Breast epithelium (tissue), 3 donors: ENCODE data around the gene SCRG1.

Source experiments
- POLR2A ChIP-seq: fragments of 450-650 bp; IDR thresholded peaks from one replicate; pipeline ENCODE4 v1.6.1; 2016; ENCODE audit warnings: antibody characterized with exemption, mild to moderate bottlenecking, moderate library complexity
- POLR2AphosphoS5 ChIP-seq, 3 donors: sonication (generic); formaldehyde crosslinking; IDR thresholded peaks; one replicate each; pipeline ENCODE4 v1.6.1; 2017; ENCODE audit warnings: antibody characterized with exemption in 3 of 3

DNA sequence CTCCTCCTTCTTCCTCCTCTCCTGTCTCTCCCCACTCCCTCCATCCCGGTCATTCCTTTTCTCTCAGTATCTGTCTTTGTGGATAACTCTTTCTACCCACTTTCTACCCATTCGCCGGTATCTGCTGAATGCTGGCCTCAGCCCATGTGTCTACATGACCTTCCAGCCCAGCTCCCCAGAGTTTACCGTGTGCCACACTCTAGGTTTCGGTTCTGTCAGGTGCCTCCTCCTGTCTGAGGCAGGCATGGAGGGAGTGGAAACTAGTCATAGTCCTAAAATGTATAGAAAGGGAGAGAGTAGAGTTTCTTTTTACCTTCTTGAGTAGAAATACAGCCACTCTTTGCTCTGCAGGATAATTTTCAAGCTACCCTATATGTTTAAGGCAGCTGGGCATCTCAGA lies 33.5 kb upstream of the SCRG1 start:
- no peak for TF ChIP-seq POLR2AphosphoS5 (IDR thresholded peaks at IDR 0.05)
- no peak for TF ChIP-seq POLR2A
